H9 (cell line): ENCODE measurements around the gene AKR1A1. TPM values are rescaled to one million over a fixed set of nuclear protein-coding genes. Genes with fewer than 3 reads are reported as not detected.

ENCODE experiments used
- DNase-seq: peaks from one replicate; pipeline ENCODE4 v3.0.0-alpha.2; 2017
- H2AFZ ChIP-seq: one replicate; pipeline ENCODE4 v1.6.1; 2013; ENCODE audit warnings: mild to moderate bottlenecking, low read length, control low read depth, moderate library complexity
- H2AK5ac ChIP-seq: 2 replicates; pipeline ENCODE4 v1.6.1; 2013; ENCODE audit warnings: low read length, control low read depth, mixed read lengths; ENCODE audit not compliant: insufficient read length
- H2BK120ac ChIP-seq: one replicate; pipeline ENCODE4 v1.6.1; 2013; ENCODE audit warnings: low read depth, mild to moderate bottlenecking, low read length, control low read depth, inconsistent platforms; ENCODE audit not compliant: poor library complexity, severe bottlenecking
- H2BK12ac ChIP-seq: 2 replicates; pipeline ENCODE4 v1.6.1; 2013; ENCODE audit warnings: low read length, control low read depth, mixed read lengths, low read depth; ENCODE audit not compliant: insufficient read length
- H2BK15ac ChIP-seq: 2 replicates; pipeline ENCODE4 v1.6.1; 2013; ENCODE audit warnings: low read depth, low read length, control low read depth
- H2BK20ac ChIP-seq: one replicate; pipeline ENCODE4 v1.6.1; 2013; ENCODE audit warnings: low read depth, mild to moderate bottlenecking, low read length, control low read depth, inconsistent platforms; ENCODE audit not compliant: poor library complexity, severe bottlenecking
- H2BK5ac ChIP-seq: 2 replicates; pipeline ENCODE4 v1.6.1; 2013; ENCODE audit warnings: low read length, control low read depth, mixed read lengths; ENCODE audit not compliant: insufficient read length
- H3K14ac ChIP-seq: 2 replicates; pipeline ENCODE4 v1.6.1; 2013; ENCODE audit warnings: low read length, control low read depth; ENCODE audit not compliant: insufficient read depth
- H3K18ac ChIP-seq: 2 replicates; pipeline ENCODE4 v1.6.1; 2013; ENCODE audit warnings: low read depth, mild to moderate bottlenecking, mixed read lengths, low read length, control low read depth; ENCODE audit not compliant: insufficient read length
- H3K23ac ChIP-seq: 2 replicates; pipeline ENCODE4 v1.6.1; 2013; ENCODE audit warnings: low read length, control low read depth, mixed read lengths, low read depth; ENCODE audit not compliant: insufficient read length
- H3K23me2 ChIP-seq: 2 replicates; pipeline ENCODE4 v1.6.1; 2013; ENCODE audit warnings: low read depth, mild to moderate bottlenecking, mixed read lengths, low read length, control low read depth; ENCODE audit not compliant: insufficient read length, poor library complexity, severe bottlenecking
- H3K27ac ChIP-seq: 2 replicates; pipeline ENCODE4 v1.5.1; 2013; ENCODE audit warnings: low read length, control low read depth, mixed read lengths, low read depth; ENCODE audit not compliant: insufficient read length
- H3K27me3 ChIP-seq: 2 replicates; pipeline ENCODE4 v1.6.1; 2013; ENCODE audit warnings: low read length, control low read depth, inconsistent platforms; ENCODE audit not compliant: insufficient read depth
- H3K4ac ChIP-seq: 2 replicates; pipeline ENCODE4 v1.6.1; 2013; ENCODE audit warnings: low read depth, mild to moderate bottlenecking, control low read depth, inconsistent platforms, low read length, moderate library complexity
- H3K4me1 ChIP-seq: 2 replicates; pipeline ENCODE4 v1.6.1; 2013; ENCODE audit warnings: low read length, control low read depth, inconsistent platforms; ENCODE audit not compliant: insufficient read depth
- H3K4me2 ChIP-seq: 2 replicates; pipeline ENCODE4 v1.6.1; 2013; ENCODE audit warnings: low read length, control low read depth, mixed read lengths; ENCODE audit not compliant: insufficient read length, insufficient read depth
- H3K56ac ChIP-seq: 2 replicates; pipeline ENCODE4 v1.6.1; 2013; ENCODE audit warnings: low read depth, mild to moderate bottlenecking, mixed read lengths, low read length, control low read depth; ENCODE audit not compliant: insufficient read length
- H3K79me1 ChIP-seq: 2 replicates; pipeline ENCODE4 v1.6.1; 2013; ENCODE audit warnings: low read depth, mild to moderate bottlenecking, moderate library complexity, low read length, control low read depth, inconsistent platforms; ENCODE audit not compliant: insufficient read depth, poor library complexity, severe bottlenecking
- H3K79me2 ChIP-seq: 2 replicates; pipeline ENCODE4 v1.6.1; 2013; ENCODE audit warnings: low read length, control low read depth, inconsistent platforms; ENCODE audit not compliant: insufficient read depth
- H3K9ac ChIP-seq: 2 replicates; pipeline ENCODE4 v1.6.1; 2013; ENCODE audit warnings: low read length, control low read depth, mixed read lengths; ENCODE audit not compliant: insufficient read length; ENCODE audit errors: extremely low read depth
- H3K9me3 ChIP-seq: one replicate; pipeline ENCODE4 v1.6.1; 2013; ENCODE audit warnings: low read depth, low read length, inconsistent platforms; ENCODE audit not compliant: control insufficient read depth
- H3T11ph ChIP-seq: one replicate; pipeline ENCODE4 v1.6.1; 2013; ENCODE audit warnings: mild to moderate bottlenecking, low read length, control low read depth, inconsistent platforms
- H4K20me1 ChIP-seq: one replicate; pipeline ENCODE4 v1.6.1; 2013; ENCODE audit not compliant: control insufficient read depth, insufficient read length, insufficient read depth
- H4K5ac ChIP-seq: 2 replicates; pipeline ENCODE4 v1.6.1; 2013; ENCODE audit warnings: low read depth, mild to moderate bottlenecking, mixed read lengths, low read length, control low read depth; ENCODE audit not compliant: insufficient read length
- H4K8ac ChIP-seq: replicated peaks from 2 replicates; pipeline ENCODE4 v1.6.1; 2013; ENCODE audit warnings: low read length, control low read depth, mixed read lengths, low read depth; ENCODE audit not compliant: insufficient read length
- H4K91ac ChIP-seq: 2 replicates; pipeline ENCODE4 v1.6.1; 2013; ENCODE audit warnings: low read depth, mild to moderate bottlenecking, moderate library complexity, mixed read lengths, low read length, control low read depth; ENCODE audit not compliant: insufficient read length
- H3K27ac Mint-ChIP-seq, 3 experiments: 2 replicates in 2 of 3; 3 replicates in 1 of 3; pipeline ENCODE4 v1.8.0; 2020 to 2021; ENCODE audit warnings: mixed read lengths in 3 of 3, mild to moderate bottlenecking in 1 of 3, moderate library complexity in 1 of 3
- H3K27me3 Mint-ChIP-seq: 2 replicates; pipeline ENCODE4 v1.8.0; 2021; ENCODE audit warnings: low read depth, mild to moderate bottlenecking, moderate library complexity, mixed read lengths
- H3K36me3 Mint-ChIP-seq, 3 experiments: 2 replicates in 2 of 3; 3 replicates in 1 of 3; pipeline ENCODE4 v1.8.0; 2020 to 2021; ENCODE audit warnings: low read depth in 3 of 3, mixed read lengths in 3 of 3; ENCODE audit not compliant: insufficient read depth in 1 of 3
- H3K4me1 Mint-ChIP-seq, 2 experiments: 2 replicates each; pipeline ENCODE4 v1.8.0; 2020; ENCODE audit warnings: mixed read lengths in 2 of 2
- H3K4me3 Mint-ChIP-seq, 2 experiments: 2 replicates in 1 of 2; 3 replicates in 1 of 2; pipeline ENCODE4 v1.8.0; 2020 to 2021; ENCODE audit warnings: mild to moderate bottlenecking in 2 of 2, mixed read lengths in 2 of 2, moderate library complexity in 1 of 2
- H3K9me3 Mint-ChIP-seq, 2 experiments: 2 replicates in 1 of 2; 3 replicates in 1 of 2; pipeline ENCODE4 v1.8.0; 2020; ENCODE audit warnings: mild to moderate bottlenecking in 2 of 2, mixed read lengths in 2 of 2, moderate library complexity in 1 of 2
- CTCF ChIP-seq: fragments of 200-600 bp; sonication (generic); conservative IDR thresholded peaks from 3 replicates; pipeline ENCODE4 v1.8.0; 2021; ENCODE audit warnings: antibody characterized with exemption, mild to moderate bottlenecking
- WGBS: extraction: QIAGEN DNeasy Blood & Tissue Kit; methylation state at CpG from one replicate; pipeline ENCODE4 v1.1.7; 2013; ENCODE audit warnings: missing lambda C conversion rate, low lambda C conversion rate, mixed read lengths; ENCODE audit not compliant: insufficient read length; ENCODE audit errors: extremely low coverage; 5-methylcytosine and 5-hydroxymethylcytosine counted together
- total RNA-seq: library from RNA; stranded (reverse); gene quantifications from 2 replicates; pipeline ENCODE4 v1.2.1, GENCODE V29; 2021

Gene AKR1A1
- total RNA-seq, 1 experiment from 2014 or later, result 286 TPM

GRCh38 chr1:45508295-45509151 is 42.1 kb upstream of the AKR1A1 start:
- Histone ChIP-seq H3K9ac (no peak overlapping the region), H3K79me2 (no peaks in the 10 kb centered on the region), H4K5ac (no peak overlapping the region), H3K23me2 (no peaks in the 10 kb centered on the region), H2BK120ac (no peak overlapping the region), H2BK15ac (no peak overlapping the region), H3K4me2 (no peak overlapping the region), H3K18ac (no peak overlapping the region), H4K20me1 (peaks cover 5% of the 10 kb centered on the region), H3K27me3 (no peaks in the 10 kb centered on the region), H3K27ac (no peak overlapping the region), H2BK12ac (no peak overlapping the region), H2AK5ac (no peak overlapping the region), H2BK20ac (no peak overlapping the region), H3K56ac (no peak overlapping the region), H3K79me1 (no peaks in the 10 kb centered on the region), H4K8ac (no peak overlapping the region), H2AFZ (no peak overlapping the region), H3K4me1 (no peaks in the 10 kb centered on the region), H2BK5ac (no peak overlapping the region), H3K23ac (no peak overlapping the region), H3K4ac (no peak overlapping the region), H4K91ac (no peak overlapping the region), H3K9me3 (no peaks in the 10 kb centered on the region), H3K14ac (no peak overlapping the region), H3T11ph (no peak overlapping the region)
- no peaks in the 10 kb centered on the region for H3K4me1 Mint-ChIP-seq
- peak; percentile 30; the same call in 1 of the 3 replicates for TF ChIP-seq CTCF
- H3K4me3 Mint-ChIP-seq, result no peak overlapping the region
- H3K27ac Mint-ChIP-seq, result peak overlapping the region in 2 of 3 experiments; percentile 25 to 50; a peak in 3 of 7 replicates
- H3K9me3 Mint-ChIP-seq, result no peaks in the 10 kb centered on the region
- peaks cover 29 to 55% (median 42%) of the 10 kb centered on the region in 3 experiments; a peak in 6 of 7 replicates for H3K36me3 Mint-ChIP-seq
- no CpG with 5 or more reads among the region's 15 CpGs for WGBS
- H3K27me3 Mint-ChIP-seq, result no peaks in the 10 kb centered on the region; the same call in 1 of the 2 replicates
- DNase-seq, result peak; percentile 50
